Coronary artery (tissue), 2 donors: ENCODE measurements around the gene ARHGAP24.
"Not testable (repeated sequence)": the region's sequence is repeated elsewhere in the genome, so short reads cannot be mapped to it uniquely, and the experiment has no call there.

Experiments used
- DNase-seq: peaks from one replicate; pipeline ENCODE4 v3.0.0-alpha.2; 2017; ENCODE audit warnings: low spot score
- H3K27ac ChIP-seq, 2 donors: fragments of 200-600 bp; sonication (generic); one replicate each; pipeline ENCODE4 v1.5.1; 2016 to 2019
- H3K4me3 ChIP-seq: fragments of 200-600 bp; sonication (generic); 2 replicates; pipeline ENCODE4 v1.5.1; 2016; ENCODE audit warnings: mild to moderate bottlenecking, moderate library complexity
- TF ChIP-seq, protein P1 (sequence below): fragments of 200-600 bp; sonication (generic); IDR thresholded peaks from one replicate; pipeline ENCODE4 v1.5.1; 2019; ENCODE audit warnings: antibody characterized with exemption

ARHGAP24 gene

DNA sequence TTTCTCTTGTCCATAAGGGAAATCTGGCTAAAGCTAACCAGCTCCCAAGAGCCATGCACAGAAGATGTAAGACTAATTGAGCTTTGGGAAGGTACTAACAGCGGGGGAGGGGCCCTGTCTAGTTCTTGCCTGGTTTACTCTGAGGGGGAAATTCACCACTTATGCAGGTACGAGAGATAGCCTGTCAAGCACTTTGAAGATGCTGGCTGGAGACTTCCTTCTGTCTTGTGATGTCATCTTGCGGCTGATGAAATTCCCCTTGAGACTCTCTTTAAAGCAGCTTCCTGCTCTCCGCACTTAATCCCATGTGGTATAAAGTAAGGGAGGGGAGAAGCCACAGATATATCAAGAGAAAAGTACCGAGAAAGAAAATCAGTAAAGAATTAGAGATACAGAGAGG is 539.6 kb downstream of the ARHGAP24 start:
- no peak overlapping the region for H3K27ac ChIP-seq
- TF ChIP-seq, protein P1, sequence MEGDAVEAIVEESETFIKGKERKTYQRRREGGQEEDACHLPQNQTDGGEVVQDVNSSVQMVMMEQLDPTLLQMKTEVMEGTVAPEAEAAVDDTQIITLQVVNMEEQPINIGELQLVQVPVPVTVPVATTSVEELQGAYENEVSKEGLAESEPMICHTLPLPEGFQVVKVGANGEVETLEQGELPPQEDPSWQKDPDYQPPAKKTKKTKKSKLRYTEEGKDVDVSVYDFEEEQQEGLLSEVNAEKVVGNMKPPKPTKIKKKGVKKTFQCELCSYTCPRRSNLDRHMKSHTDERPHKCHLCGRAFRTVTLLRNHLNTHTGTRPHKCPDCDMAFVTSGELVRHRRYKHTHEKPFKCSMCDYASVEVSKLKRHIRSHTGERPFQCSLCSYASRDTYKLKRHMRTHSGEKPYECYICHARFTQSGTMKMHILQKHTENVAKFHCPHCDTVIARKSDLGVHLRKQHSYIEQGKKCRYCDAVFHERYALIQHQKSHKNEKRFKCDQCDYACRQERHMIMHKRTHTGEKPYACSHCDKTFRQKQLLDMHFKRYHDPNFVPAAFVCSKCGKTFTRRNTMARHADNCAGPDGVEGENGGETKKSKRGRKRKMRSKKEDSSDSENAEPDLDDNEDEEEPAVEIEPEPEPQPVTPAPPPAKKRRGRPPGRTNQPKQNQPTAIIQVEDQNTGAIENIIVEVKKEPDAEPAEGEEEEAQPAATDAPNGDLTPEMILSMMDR = no peak
- H3K4me3 ChIP-seq = no peak overlapping the region
- DNase-seq = no peak

DNA sequence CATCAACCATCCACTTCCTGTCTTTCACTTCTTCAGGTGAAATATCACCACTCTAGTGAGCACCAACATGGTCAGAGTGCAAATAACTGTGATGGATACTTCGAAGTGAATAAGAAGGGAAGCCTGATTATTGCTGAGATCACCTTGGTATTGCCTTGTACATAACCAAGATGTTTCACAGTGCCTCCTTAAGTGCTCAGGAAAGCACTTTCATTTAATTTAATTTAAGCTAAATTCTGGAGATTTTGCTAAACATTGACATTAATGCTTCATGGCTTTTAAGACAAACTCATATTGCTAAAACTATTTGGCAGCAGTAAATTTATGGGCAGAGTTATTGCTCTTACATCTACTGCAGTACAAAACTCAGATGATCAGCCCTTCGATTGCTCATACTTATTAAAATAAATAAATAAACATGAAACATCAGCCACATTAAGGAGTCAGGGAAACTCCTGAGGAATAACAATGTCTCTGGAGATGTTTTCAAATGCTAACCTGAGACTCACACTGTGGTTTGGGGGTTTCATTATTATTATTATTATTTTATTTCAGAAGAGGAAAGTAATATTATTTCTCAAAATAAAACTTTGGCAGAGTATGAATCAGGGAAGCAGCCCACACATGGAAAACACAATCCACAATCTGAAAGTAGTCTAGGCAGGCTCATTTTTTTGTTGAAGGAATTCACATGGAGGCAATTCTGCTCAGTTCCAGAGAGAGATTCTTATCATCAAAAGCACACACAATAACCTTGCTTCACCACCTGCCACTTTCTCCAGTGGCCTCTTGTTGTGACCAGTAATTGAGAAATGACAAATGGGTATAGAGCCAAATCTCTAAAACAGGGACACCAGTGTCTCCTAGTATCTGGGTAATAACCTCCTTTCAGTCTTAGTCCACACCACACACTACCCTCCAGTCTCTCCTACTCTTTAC is 540.7 kb downstream of the ARHGAP24 start:
- H3K4me3 ChIP-seq = no peak overlapping the region
- no peak for DNase-seq
- no peak overlapping the region for H3K27ac ChIP-seq
- TF ChIP-seq, protein P1 = no peak

DNA sequence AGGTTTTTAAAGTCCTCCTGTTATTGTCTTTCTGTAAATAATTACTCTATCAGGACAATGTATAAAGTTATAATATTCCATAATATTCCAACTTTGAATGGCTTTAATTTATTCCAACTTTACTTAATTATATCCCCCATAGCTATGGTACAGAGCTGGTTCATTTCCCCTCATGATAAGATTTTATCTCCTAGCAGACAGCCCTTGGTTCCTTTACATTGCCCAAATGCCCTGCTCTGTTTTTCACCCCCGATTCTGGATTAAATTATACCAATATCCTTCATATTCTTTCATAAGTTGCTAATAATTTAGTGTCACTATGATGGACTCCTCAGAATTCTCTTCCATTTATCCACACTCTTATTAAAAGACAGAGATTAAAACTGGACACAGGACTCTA is 544.4 kb downstream of the ARHGAP24 start:
- DNase-seq = no peak
- Histone ChIP-seq H3K27ac (no peak overlapping the region), H3K4me3 (no peak overlapping the region)
- TF ChIP-seq, protein P1 = no peak

DNA sequence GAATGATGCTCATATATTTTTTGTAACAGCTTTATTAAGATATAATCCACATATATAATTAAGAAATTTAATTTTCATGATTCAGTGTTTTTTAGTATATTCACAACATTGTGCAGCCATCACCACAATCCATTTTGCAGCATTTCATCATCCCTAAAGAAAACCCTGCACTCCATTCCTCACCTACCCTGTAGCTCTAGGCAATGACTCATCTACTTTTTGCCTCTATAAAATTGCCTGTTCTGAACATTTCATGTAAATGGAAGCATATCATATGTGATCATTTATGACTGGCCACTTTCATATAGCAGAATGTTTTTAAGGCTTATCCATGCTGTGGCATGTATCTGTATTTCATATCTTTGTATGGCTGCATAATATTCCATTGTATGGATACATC is 545.0 kb downstream of the ARHGAP24 start:
- TF ChIP-seq, protein P1 = no peak
- no peak for DNase-seq
- Histone ChIP-seq H3K4me3 (no peak overlapping the region), H3K27ac (no peak overlapping the region)

DNA sequence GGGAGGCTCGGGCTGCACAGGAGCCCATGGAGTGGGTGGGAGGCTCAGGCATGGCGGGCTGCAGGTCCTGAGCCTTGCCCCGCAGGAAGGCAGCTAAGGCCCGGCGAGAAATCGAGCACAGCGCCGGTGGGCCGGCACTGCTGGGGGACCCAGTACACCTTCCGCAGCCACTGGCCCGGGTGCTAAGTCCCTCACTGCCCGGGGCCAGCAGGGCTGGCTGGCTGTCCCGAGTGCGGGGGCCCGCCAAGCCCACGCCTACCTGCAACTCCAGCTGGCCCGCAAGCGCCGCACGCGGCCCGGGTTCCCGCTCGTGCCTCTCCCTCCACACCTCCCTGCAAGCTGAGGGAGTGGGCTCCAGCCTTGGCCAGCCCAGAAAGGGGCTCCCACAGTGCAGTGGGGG is 546.7 kb downstream of the ARHGAP24 start:
- H3K4me3 ChIP-seq, H3K27ac ChIP-seq, DNase-seq: not testable (repeated sequence)

DNA sequence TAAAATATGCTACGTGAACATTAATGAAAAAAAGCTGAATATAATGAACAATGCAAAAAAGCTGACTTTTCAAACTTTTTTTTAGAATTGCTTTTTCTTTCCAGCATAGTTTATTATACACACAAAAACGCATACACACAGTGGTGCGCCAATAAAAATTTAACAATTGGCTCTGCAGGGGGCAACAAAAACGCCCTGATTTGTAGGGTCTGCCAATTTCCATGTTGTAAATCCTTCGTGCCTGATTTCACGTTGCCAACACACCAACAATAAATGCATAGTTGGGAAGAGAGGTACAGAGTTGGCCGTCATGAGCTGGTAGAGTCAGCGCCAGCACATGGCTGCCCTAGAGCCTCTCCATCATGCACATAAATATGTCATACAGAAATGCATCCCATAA is 551.8 kb downstream of the ARHGAP24 start:
- TF ChIP-seq, protein P1 = no peak
- H3K27ac ChIP-seq = no peak overlapping the region
- no peak for DNase-seq
- no peak overlapping the region for H3K4me3 ChIP-seq

DNA sequence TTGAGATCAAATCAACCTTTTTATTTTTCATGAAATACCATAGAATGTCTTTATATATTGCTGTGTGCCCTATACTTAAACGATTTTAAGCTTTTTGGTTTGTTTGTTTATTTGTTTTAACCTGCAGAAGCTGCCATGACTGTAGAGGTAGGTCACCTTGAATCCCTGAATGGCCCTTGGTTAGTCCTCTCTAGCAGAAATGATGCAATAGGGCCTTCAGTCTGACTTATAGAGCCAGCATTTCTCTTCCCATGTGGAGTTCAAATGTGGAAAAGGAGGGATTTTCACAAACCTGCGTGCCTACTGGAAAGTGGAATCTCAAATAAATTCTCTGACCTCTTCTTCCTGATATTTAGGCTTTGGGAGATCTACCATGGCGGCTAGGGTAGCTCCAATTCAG is 557.0 kb downstream of the ARHGAP24 start:
- DNase-seq = no peak
- peak overlapping the region; percentile 81 to 88 for H3K27ac ChIP-seq
- TF ChIP-seq, protein P1 = no peak
- no peak overlapping the region for H3K4me3 ChIP-seq
